Measurements from ENCODE around the gene ACTL9.
A peak's percentile ranks its signal among the peaks of the same experiment; 100 is the strongest.

ACTL9 gene

GRCh38 chr19:8663920-8664670, 34.5 kb downstream of the ACTL9 start:
- in situ Hi-C loops (cut with MboI; ENCODE audit: low sequenced_read_pairs, unreplicated experiment) = no loop called here
- peak; percentile 47 for DNase-seq (ENCODE audit: low spot score)
- TF ChIP-seq CTCF (IDR thresholded peaks at IDR 0.05; ENCODE audit: borderline replicate concordance, control extremely low read depth, extremely low read depth, insufficient read depth, missing control alignments) = no peak

DNA sequence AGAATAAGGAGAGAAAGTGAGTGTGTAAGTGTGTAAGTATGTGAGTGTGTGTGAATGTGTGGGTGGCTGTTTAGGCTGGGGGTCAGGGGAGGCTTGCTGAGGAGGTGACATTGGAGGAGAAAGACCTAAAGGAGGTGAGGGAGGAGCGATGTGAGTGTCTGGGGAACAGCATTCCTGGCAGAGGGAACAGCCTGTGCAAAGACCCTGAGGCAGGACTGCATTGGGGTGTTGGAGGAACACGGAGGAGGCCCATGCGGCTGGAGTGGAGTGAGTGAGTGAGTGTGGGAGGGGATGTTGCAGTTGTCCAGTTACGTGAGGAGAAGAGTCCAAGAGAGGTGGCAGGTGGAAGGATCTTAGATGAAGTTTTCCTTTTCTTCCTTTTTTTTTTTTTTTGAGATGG, 36.3 kb downstream of the ACTL9 start:
- no peak for DNase-seq (ENCODE audit: low spot score)
- no peak for TF ChIP-seq CTCF (IDR thresholded peaks at IDR 0.05; ENCODE audit: borderline replicate concordance, control extremely low read depth, extremely low read depth, insufficient read depth, missing control alignments)
- in situ Hi-C loops (cut with MboI; ENCODE audit: low sequenced_read_pairs, unreplicated experiment) = no loop called here

DNA sequence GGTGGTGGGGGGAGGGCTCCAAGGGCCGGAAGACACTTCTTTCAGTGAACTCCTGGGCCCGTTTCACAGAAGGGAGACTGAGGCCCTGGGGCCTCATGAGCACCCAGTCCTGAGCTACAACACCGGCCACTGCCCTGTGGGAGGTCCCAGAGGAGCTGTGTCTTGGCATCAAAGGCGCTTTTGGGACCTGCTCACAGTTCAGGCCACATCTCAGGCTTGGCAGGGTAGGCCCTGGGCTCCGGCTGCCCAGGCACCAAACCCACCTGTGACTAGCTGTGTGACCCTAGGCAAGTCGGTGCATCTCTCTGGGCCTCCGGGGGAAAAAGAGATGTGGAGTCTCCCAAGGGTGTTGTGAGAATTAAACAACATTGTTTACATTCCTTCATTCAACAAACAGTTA, 38.7 kb downstream of the ACTL9 start:
- DNase-seq (ENCODE audit: low spot score) = no peak
- TF ChIP-seq CTCF (IDR thresholded peaks at IDR 0.05; ENCODE audit: borderline replicate concordance, control extremely low read depth, extremely low read depth, insufficient read depth, missing control alignments) = no peak
- in situ Hi-C loops (cut with MboI; ENCODE audit: low sequenced_read_pairs, unreplicated experiment) = no loop called here

- in situ Hi-C loops (cut with MboI; ENCODE audit: low sequenced_read_pairs, unreplicated experiment) = no loop called here
- no peak for DNase-seq (ENCODE audit: low spot score)
- no peak for TF ChIP-seq CTCF (IDR thresholded peaks at IDR 0.05; ENCODE audit: borderline replicate concordance, control extremely low read depth, extremely low read depth, insufficient read depth, missing control alignments)
Measured at GRCh38 chr19:8657869-8658268, 40.7 kb downstream of the ACTL9 start.

GRCh38 chr19:8655340-8655709, 43.3 kb downstream of the ACTL9 start:
- TF ChIP-seq CTCF (IDR thresholded peaks at IDR 0.05; ENCODE audit: borderline replicate concordance, control extremely low read depth, extremely low read depth, insufficient read depth, missing control alignments) = no peak
- DNase-seq (ENCODE audit: low spot score) = peak; percentile 52
- in situ Hi-C loops (cut with MboI; ENCODE audit: low sequenced_read_pairs, unreplicated experiment) = no loop called here

GRCh38 chr19:8654591-8655339, 43.8 kb downstream of the ACTL9 start:
- DNase-seq (ENCODE audit: low spot score) = peak; percentile 87
- TF ChIP-seq CTCF (IDR thresholded peaks at IDR 0.05; ENCODE audit: borderline replicate concordance, control extremely low read depth, extremely low read depth, insufficient read depth, missing control alignments) = peak; percentile 88
- in situ Hi-C loops (cut with MboI; ENCODE audit: low sequenced_read_pairs, unreplicated experiment) = no loop called here

Data from GM13976 (cell line).